ENCODE data around the gene BAX. TPM values are rescaled to one million over a fixed set of nuclear protein-coding genes. Genes with fewer than 3 reads are reported as not detected.

Gene BAX
- total RNA-seq, 1 experiment from 2014 or later, result 93.6 TPM

GRCh38 chr19:49009828-49010227, 55.2 kb downstream of the BAX start:
- no peak for DNase-seq (ENCODE audit: extremely low read depth, low read depth)

- no peak for DNase-seq (ENCODE audit: extremely low read depth, low read depth)
These were observed 55.8 kb downstream of the BAX start for GRCh38 chr19:49010453-49010852.

GRCh38 chr19:49011194-49011593, 56.5 kb downstream of the BAX start:
- no peak for DNase-seq (ENCODE audit: extremely low read depth, low read depth)

Small RNAs within 50 kb of the gene (small RNA-seq; reads per million reads assigned to genes)
- gene AC026803.1, result 0 reads per million in 2 experiments
- 0 to 0.06 reads per million in 2 experiments for gene MIR6798

Other genes starting within 250 kb of the BAX start
- 0.32 and 0.43 TPM in 2 replicates for gene MAMSTR, start 235.2 kb upstream of the BAX start, total RNA-seq (2014; rRNA removed; shearing (Covaris generic))
- gene RASIP1, start 214.3 kb upstream of the BAX start, total RNA-seq (2014; rRNA removed; shearing (Covaris generic)), result 0.43 and 0.50 TPM in 2 replicates
- gene IZUMO1, start 208.0 kb upstream of the BAX start, total RNA-seq (2014; rRNA removed; shearing (Covaris generic)), result 0.15 and 0.52 TPM in 2 replicates
- 1.6 and 2.3 TPM in 2 replicates for gene FUT1, start 202.2 kb upstream of the BAX start, total RNA-seq (2014; rRNA removed; shearing (Covaris generic))
- not detected in 2 replicates for gene FGF21, start 199.4 kb upstream of the BAX start, total RNA-seq (2014; rRNA removed; shearing (Covaris generic))
- gene BCAT2, start 143.8 kb upstream of the BAX start, total RNA-seq (2014; rRNA removed; shearing (Covaris generic)), result 27.6 and 31.2 TPM in 2 replicates
- gene HSD17B14, start 118.4 kb upstream of the BAX start, total RNA-seq (2014; rRNA removed; shearing (Covaris generic)), result 1.6 and 2.0 TPM in 2 replicates
- 0.58 and 1.2 TPM in 2 replicates for gene PLEKHA4, start 86.3 kb upstream of the BAX start, total RNA-seq (2014; rRNA removed; shearing (Covaris generic))
- gene PPP1R15A, start 82.5 kb upstream of the BAX start, total RNA-seq (2014; rRNA removed; shearing (Covaris generic)), result 83.3 and 85.6 TPM in 2 replicates
- gene TULP2, start 56.1 kb upstream of the BAX start, total RNA-seq (2014; rRNA removed; shearing (Covaris generic)), result not detected in 2 replicates
- 87.9 and 97.4 TPM in 2 replicates for gene NUCB1, start 54.6 kb upstream of the BAX start, total RNA-seq (2014; rRNA removed; shearing (Covaris generic))
- gene DHDH, start 21.2 kb upstream of the BAX start, total RNA-seq (2014; rRNA removed; shearing (Covaris generic)), result 0.55 TPM in 1 of 2 replicates, not detected in the other
- 10,502 and 11,625 TPM in 2 replicates for gene FTL, start 10.4 kb downstream of the BAX start, total RNA-seq (2014; rRNA removed; shearing (Covaris generic))
- gene GYS1, start 38.4 kb downstream of the BAX start, total RNA-seq (2014; rRNA removed; shearing (Covaris generic)), result 17.5 and 19.8 TPM in 2 replicates
- 165 and 179 TPM in 2 replicates for gene RUVBL2, start 39.0 kb downstream of the BAX start, total RNA-seq (2014; rRNA removed; shearing (Covaris generic))
- not detected in 2 replicates for gene LHB, start 62.2 kb downstream of the BAX start, total RNA-seq (2014; rRNA removed; shearing (Covaris generic))
- gene CGB3, start 69.5 kb downstream of the BAX start, total RNA-seq (2014; rRNA removed; shearing (Covaris generic)), result not detected in 2 replicates
- not detected in 2 replicates for gene CGB2, start 77.0 kb downstream of the BAX start, total RNA-seq (2014; rRNA removed; shearing (Covaris generic))
- not detected in 2 replicates for gene CGB1, start 82.0 kb downstream of the BAX start, total RNA-seq (2014; rRNA removed; shearing (Covaris generic))
- gene CGB5, start 89.0 kb downstream of the BAX start, total RNA-seq (2014; rRNA removed; shearing (Covaris generic)), result not detected in 2 replicates
- gene CGB8, start 94.2 kb downstream of the BAX start, total RNA-seq (2014; rRNA removed; shearing (Covaris generic)), result not detected in 2 replicates
- not detected in 2 replicates for gene CGB7, start 102.9 kb downstream of the BAX start, total RNA-seq (2014; rRNA removed; shearing (Covaris generic))
- gene NTF4, start 109.9 kb downstream of the BAX start, total RNA-seq (2014; rRNA removed; shearing (Covaris generic)), result not detected in 2 replicates
- gene KCNA7, start 117.8 kb downstream of the BAX start, total RNA-seq (2014; rRNA removed; shearing (Covaris generic)), result not detected in 2 replicates
- 113 and 137 TPM in 2 replicates for gene SNRNP70, start 130.6 kb downstream of the BAX start, total RNA-seq (2014; rRNA removed; shearing (Covaris generic))
- 1.8 and 3.2 TPM in 2 replicates for gene LIN7B, start 159.5 kb downstream of the BAX start, total RNA-seq (2014; rRNA removed; shearing (Covaris generic))
- gene C19orf73, start 164.3 kb downstream of the BAX start, total RNA-seq (2014; rRNA removed; shearing (Covaris generic)), result 0.59 and 2.3 TPM in 2 replicates
- gene PPFIA3, start 164.7 kb downstream of the BAX start, total RNA-seq (2014; rRNA removed; shearing (Covaris generic)), result 4.5 and 6.2 TPM in 2 replicates
- not detected in 2 replicates for gene HRC, start 200.5 kb downstream of the BAX start, total RNA-seq (2014; rRNA removed; shearing (Covaris generic))
- gene TRPM4, start 202.9 kb downstream of the BAX start, total RNA-seq (2014; rRNA removed; shearing (Covaris generic)), result 2.8 and 3.9 TPM in 2 replicates